HG03064 (cell line): ENCODE results near the gene NBPF1.
A peak's percentile ranks its signal among the peaks of the same experiment; 100 is the strongest.
"Not testable (repeated sequence)": the region's sequence is repeated elsewhere in the genome, so short reads cannot be mapped to it uniquely, and the experiment has no call there.

Experiments
- ATAC-seq: cut with Tn5 transposase; IDR thresholded peaks from one replicate; pipeline ENCODE4 v1.9.1; 2021; ENCODE audit warnings: low read depth; ENCODE audit not compliant: unreplicated experiment

Gene NBPF1

GRCh38 chr1:16519255-16519951, 94.0 kb downstream of the NBPF1 start:
- ATAC-seq, result not testable (repeated sequence)

GRCh38 chr1:16518913-16519254, 94.5 kb downstream of the NBPF1 start:
- ATAC-seq, result not testable (repeated sequence)

- not testable (repeated sequence) for ATAC-seq
These were observed 96.5 kb downstream of the NBPF1 start for GRCh38 chr1:16516694-16517410.

GRCh38 chr1:16514107-16515055, 99.0 kb downstream of the NBPF1 start, which contains the start of gene RNU1-1:
Gene RNU1-1, minus strand, starts transcription at chr1:16514285.
- not testable (repeated sequence) for ATAC-seq

GRCh38 chr1:16513412-16514106, 99.8 kb downstream of the NBPF1 start:
- peak; percentile 95 for ATAC-seq

GRCh38 chr1:16512624-16513411, 100.5 kb downstream of the NBPF1 start:
- not testable (repeated sequence) for ATAC-seq
